HG02678 (cell line): ENCODE measurements around the gene VSIG10.
"Not testable (repeated sequence)": the region's sequence is repeated elsewhere in the genome, so short reads cannot be mapped to it uniquely, and the experiment has no call there.

ENCODE experiments used
- ATAC-seq: cut with Tn5 transposase; IDR thresholded peaks from one replicate; pipeline ENCODE4 v1.9.1; 2021; ENCODE audit warnings: mild to moderate bottlenecking, moderate library complexity; ENCODE audit not compliant: unreplicated experiment

Gene VSIG10

GRCh38 chr12:118103601-118104382 lies at the start of gene VSIG10:
TSS of gene VSIG10 (minus strand) at chr12:118104011. CDS start at chr12:118103671, 340 bp downstream.
- ATAC-seq = no peak

- no peak for ATAC-seq
Measured at GRCh38 chr12:118151755-118152154, 47.9 kb upstream of the VSIG10 start.

- no peak for ATAC-seq
Measured at GRCh38 chr12:118150625-118151024, 46.8 kb upstream of the VSIG10 start.

GRCh38 chr12:118148287-118148686 lies 44.5 kb upstream of the VSIG10 start:
- ATAC-seq = no peak

- ATAC-seq = no peak
Measured at GRCh38 chr12:118145798-118146156, 42.0 kb upstream of the VSIG10 start.

- ATAC-seq = no peak
Measured at GRCh38 chr12:118145113-118145797, 41.4 kb upstream of the VSIG10 start.

- ATAC-seq = no peak
Measured at GRCh38 chr12:118144499-118144898, 40.7 kb upstream of the VSIG10 start.

GRCh38 chr12:118140825-118141224 lies 37.0 kb upstream of the VSIG10 start:
- ATAC-seq = no peak

- ATAC-seq = no peak
Measured at GRCh38 chr12:118137148-118137678, 33.4 kb upstream of the VSIG10 start.

GRCh38 chr12:118136559-118137003 lies 32.8 kb upstream of the VSIG10 start:
- peak; percentile 41 for ATAC-seq

- ATAC-seq = peak; percentile 96
Measured at GRCh38 chr12:118135788-118136558, 32.2 kb upstream of the VSIG10 start, which contains the start of gene PEBP1. TSS of gene PEBP1 (plus strand) at chr12:118136124. CDS start at chr12:118136210, 86 bp downstream.

- not testable (repeated sequence) for ATAC-seq
Measured at GRCh38 chr12:118129436-118129835, 25.6 kb upstream of the VSIG10 start.

GRCh38 chr12:118127867-118128266 lies 24.1 kb upstream of the VSIG10 start:
- ATAC-seq = no peak

GRCh38 chr12:118126119-118126757 lies 22.4 kb upstream of the VSIG10 start:
- ATAC-seq = no peak

GRCh38 chr12:118125743-118126118 lies 21.9 kb upstream of the VSIG10 start:
- ATAC-seq = no peak

GRCh38 chr12:118124333-118124874 lies 20.6 kb upstream of the VSIG10 start:
- no peak for ATAC-seq

GRCh38 chr12:118122264-118122663 lies 18.5 kb upstream of the VSIG10 start:
- ATAC-seq = no peak

- peak; percentile 66 for ATAC-seq
Measured at GRCh38 chr12:118120579-118121363, 17.0 kb upstream of the VSIG10 start.

GRCh38 chr12:118119449-118119879 lies 15.7 kb upstream of the VSIG10 start:
- ATAC-seq = no peak

GRCh38 chr12:118109088-118109487 lies 5.3 kb upstream of the VSIG10 start:
- no peak for ATAC-seq
